Peyer's patch (tissue), 4 donors: ENCODE measurements around the gene ALDH18A1.

Source experiments
- CTCF ChIP-seq, 6 experiments: fragments of 450-650 bp in 4 of 6; fragments of 200-600 bp in 2 of 6; sonication (generic) in 1 of 6; IDR thresholded peaks; one replicate each; pipeline ENCODE4 v1.5.1; 2017 to 2019; ENCODE audit warnings: antibody characterized with exemption in 6 of 6, mild to moderate bottlenecking in 3 of 6, moderate library complexity in 1 of 6
- POLR2A ChIP-seq, 2 donors: fragments of 450-650 bp; IDR thresholded peaks; one replicate each; pipeline ENCODE4 v1.5.1; 2017; ENCODE audit warnings: antibody characterized with exemption in 2 of 2, mild to moderate bottlenecking in 2 of 2, moderate library complexity in 2 of 2

- TF ChIP-seq CTCF (IDR thresholded peaks at IDR 0.05) = no peak
- no peak for TF ChIP-seq POLR2A (IDR thresholded peaks at IDR 0.05)
Measured at GRCh38 chr10:95657250-95657649, 739 bp upstream of the ALDH18A1 start.
